Measurements from ENCODE around the gene RAD18.

Gene RAD18

DNA sequence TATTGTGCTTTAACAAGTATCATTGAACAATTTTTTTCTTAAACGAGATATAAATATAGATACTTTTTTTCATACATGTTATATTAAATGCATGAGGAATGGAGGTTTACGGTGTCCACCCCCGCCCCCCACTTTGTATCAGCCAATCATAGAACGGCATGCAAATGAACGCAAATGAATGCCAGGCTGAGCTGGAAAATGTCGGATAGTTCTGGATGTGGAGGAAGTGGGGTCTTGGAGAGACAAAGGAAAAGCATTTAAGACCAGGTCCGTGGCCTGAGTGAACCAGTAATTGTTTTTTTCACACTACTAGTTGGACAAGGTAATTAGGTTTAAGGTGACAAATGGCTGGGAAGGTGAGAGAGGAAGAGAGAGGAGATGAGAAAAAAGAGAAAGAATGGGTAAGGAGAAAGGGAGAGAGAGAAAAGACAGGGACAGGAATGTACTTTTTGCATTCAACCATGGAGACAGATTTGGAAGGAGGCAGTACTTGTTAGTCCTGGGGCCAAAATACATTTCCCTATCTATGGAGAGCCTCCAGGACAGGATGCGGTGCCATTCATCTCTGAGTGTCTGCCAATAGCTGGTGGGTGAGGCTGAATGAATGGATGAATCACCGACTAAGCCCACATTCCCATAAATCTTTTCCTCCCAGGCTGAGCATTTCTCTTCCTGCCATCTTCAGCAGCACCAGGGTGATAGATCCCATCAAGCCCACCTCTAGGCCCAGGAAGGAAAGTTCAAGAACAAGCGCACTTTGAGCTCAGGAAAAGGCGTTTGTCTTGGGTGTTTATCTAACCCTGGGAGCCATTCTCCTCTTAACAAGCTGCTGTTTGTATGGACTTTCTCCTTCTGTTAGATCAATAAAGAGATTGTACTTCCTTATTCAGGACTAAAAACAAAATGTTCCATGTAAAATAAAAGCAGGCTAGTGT is 1.4 kb upstream of the RAD18 start:
- peak; percentile 95 for DNase-seq (ENCODE audit: low read depth)

DNA sequence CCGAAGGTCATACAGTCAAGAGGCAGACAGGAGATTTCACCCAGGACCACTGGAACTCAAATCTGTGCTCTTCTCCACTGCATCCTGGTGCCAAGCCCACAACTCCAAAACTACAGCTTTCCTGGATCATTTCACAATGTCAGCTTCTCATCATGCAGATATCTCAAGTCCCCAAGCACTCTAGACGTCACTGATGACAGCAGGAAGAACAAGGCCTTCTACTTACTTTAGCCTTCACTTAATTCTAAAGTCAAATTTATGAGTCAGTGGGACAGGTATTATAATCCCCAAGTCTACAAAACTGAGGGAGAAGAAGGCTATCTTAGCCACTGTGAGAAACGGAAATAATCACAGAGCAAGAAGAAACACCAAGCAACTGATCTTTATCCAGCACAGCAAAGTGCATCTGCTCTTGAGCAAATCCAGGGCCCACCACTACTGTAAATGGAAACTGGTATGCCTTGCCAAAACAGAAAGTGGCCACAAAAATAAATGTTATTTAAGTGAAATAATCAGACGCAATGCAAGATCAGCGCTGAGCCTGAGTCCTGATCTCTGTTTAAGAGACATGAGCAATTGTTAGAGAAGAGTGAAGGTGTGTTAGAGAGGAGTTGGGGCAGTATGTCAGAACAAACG is 928 bp downstream of the RAD18 start:
- peak; percentile 32 for DNase-seq (ENCODE audit: low read depth)

DNA sequence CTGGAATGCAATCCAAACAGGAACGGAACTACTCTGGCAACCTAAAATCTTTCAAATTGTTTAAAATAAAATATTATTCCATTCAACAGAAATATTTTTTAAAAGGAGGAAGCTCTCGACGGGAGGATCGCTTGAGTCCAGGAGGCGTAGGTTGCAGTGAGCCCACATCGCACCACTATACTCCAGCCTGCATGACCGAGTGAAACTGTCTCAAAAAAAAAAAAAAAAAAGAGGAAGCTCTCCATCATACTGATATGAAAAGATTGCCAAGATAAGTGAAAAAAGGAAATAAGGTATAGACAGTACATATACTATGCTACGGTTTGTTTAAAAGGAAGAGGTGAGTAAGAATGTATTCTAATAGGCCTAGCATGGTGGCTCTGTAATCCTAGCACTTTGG is 3.6 kb downstream of the RAD18 start:
- no peak for DNase-seq (ENCODE audit: low read depth)

DNA sequence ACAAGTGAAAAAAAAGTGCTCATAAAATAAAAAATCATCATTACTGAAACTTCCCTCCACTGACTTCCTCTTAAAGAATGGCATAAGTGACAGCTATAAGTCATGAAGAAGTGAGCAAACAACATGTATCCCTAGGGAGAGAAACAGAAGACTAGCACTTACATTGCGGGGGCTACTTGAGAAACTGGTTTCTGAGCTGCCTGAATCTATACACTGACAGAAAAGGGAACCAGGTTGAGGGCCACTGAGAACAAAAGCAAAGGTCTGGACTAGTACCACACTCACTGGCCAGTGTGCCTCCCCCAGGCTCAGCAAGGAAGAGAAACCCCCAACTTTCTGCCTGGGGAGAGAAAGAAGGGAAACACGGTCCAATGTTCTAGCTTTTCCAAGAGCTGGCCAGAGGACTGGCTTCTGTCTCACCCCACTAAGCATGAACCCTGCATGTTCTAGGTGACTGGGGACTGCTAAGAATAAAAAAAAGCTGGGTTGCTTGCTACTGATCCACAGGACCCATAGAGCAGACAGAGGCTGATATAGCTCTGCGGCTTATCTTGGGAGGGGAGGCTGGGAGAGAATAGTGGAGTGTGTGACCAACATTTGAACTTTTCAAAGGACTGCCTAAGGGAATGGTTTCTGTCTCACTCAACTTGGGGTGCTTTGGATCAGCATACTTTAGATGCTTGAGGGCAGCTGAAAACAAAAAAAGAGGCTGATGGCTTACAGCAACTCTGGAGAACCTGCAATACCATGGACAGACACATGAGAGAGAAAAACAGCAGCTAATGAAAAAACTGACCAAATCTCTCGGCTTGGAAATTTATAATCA is 8.1 kb downstream of the RAD18 start:
- DNase-seq (ENCODE audit: low read depth) = peak; percentile 89

DNA sequence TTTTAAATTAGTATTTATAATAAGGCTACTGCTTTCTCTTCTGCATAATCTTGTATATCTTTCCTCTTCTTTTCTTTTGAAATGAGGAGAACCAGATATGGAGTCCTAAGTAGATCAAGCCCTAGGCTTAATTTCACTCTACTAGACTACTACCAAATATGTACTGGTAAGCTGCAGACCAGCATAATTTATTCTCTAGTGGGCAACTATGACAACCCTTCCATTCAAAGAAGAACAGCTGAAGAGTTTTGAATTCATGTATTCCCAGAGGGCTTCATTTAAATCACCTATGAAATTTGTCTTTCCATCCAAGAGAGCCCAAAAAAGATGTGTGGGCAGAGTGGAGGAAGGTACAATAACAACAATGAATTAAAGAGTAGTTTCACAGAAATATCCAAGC is 10.0 kb downstream of the RAD18 start:
- DNase-seq (ENCODE audit: low read depth) = no peak

DNA sequence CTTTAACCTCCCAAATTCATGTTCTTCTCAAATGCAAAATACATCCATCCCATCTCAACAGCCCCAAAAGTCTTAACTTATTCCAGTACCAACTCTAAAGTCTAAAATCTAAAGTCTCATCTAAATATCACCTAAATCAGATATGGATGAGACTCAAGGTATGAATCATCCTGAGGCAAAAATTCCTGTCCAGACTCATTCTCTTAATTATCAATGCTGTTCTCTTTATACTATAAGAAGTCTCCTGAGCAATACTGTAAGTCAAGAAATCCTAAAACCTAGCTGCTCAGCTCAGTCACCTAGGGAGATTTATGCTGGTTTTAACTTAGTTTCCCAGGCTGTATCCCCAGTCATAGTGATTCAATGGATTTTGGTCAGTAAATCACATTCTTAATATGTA is 11.1 kb downstream of the RAD18 start:
- peak; percentile 24 for DNase-seq (ENCODE audit: low read depth)

DNA sequence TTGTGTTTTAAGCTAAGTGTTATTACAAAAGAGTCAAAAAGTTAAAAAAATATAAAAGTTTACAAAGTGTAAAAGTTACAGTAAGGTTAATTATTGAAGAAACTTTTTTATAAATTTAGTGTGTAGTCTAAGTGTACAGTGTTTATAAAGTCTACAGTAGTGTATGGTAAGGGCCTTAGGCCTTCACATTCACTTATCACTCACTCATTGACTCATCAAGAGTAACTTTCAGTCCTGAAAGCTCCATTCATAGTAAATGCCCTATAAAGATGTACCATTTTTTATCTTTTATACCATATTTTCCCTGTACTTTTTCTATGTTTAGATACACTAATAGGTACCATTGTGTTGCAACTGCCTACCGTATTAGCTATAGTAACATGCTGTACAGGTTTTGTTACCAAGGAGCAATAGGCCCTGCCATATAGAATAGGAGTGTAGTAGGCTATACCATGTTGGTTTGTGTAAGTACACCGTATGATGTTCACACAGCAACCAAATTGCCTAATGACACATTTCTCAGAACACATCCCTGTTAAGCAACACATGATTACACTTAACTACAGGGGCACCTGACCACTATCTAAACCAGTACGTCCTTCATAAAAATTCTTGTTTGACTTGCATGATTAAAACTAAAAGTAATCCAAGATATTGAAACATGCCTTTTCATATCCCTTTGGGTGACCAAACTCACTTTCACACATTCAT is 17.2 kb downstream of the RAD18 start:
- no peak for DNase-seq (ENCODE audit: low read depth)

DNA sequence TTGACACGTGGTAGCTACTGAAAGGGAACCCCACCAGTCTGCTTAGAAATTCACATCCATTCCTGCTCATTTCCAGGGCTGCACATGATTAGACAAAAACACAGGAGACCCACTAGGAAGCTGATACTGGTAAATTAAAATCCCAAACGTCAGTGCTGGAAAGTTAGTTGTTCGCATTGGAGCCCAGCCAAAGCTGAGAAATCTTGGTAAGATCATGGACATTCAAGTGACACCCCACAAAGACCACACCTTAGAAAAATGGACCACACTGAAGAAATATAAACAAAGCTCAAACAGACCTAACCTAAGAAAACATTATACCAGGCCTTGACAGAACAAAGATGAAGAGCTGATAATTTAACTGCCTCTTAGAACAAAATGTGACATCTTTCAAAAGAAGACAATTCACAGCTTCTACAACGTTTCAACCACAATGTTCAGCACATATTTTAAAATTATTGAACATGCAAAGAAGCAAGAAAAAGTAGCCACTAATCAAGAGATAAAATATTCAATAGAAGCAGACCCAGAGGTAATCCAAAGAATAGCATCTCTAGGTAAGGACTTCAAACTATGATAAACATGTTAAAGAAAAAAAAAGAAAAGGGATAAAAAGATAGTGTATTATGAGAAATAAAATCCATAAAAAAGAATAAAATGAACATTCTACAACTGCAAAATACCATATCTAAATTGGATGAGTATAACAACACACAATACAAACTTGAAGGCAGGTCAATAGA is 20.4 kb downstream of the RAD18 start:
- no peak for DNase-seq (ENCODE audit: low read depth)

DNA sequence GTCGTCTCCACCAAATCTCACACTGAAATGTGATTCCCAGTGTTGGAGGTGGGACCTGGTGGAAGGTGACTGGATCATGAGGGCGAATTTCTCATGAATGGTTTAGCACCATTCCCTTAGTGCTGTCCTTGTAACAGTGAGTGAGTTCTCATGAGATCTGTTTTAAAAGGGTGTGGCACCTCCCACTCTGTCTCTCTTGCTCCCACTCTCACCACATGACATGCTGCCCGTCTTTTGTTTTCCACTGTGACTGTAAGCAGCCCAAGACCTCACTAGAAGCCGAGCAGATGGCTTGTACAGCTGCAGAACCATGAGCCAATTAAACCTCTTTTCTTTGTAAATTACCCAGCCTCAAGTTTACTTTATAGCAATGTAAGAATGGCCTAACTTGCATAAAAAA is 21.2 kb downstream of the RAD18 start:
- no peak for DNase-seq (ENCODE audit: low read depth)

DNA sequence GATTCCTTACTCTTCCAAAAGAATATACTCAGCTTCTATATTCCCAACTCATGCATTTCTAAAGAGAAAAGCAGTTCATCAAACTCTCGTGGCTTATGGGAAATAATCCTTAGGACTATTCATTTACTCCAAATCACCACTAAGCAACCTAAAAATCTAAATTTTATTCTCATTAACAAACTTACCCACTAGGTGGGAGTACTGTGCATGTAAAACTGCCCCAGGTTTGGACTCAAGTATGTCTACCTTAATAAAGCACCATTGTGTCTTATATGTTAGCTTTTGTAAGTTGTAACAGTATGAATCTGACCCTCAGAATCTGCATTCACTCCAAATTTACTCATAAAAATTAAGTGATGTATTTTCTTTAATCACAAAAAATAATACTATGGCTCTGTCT is 25.3 kb downstream of the RAD18 start:
- peak; percentile 59 for DNase-seq (ENCODE audit: low read depth)

DNA sequence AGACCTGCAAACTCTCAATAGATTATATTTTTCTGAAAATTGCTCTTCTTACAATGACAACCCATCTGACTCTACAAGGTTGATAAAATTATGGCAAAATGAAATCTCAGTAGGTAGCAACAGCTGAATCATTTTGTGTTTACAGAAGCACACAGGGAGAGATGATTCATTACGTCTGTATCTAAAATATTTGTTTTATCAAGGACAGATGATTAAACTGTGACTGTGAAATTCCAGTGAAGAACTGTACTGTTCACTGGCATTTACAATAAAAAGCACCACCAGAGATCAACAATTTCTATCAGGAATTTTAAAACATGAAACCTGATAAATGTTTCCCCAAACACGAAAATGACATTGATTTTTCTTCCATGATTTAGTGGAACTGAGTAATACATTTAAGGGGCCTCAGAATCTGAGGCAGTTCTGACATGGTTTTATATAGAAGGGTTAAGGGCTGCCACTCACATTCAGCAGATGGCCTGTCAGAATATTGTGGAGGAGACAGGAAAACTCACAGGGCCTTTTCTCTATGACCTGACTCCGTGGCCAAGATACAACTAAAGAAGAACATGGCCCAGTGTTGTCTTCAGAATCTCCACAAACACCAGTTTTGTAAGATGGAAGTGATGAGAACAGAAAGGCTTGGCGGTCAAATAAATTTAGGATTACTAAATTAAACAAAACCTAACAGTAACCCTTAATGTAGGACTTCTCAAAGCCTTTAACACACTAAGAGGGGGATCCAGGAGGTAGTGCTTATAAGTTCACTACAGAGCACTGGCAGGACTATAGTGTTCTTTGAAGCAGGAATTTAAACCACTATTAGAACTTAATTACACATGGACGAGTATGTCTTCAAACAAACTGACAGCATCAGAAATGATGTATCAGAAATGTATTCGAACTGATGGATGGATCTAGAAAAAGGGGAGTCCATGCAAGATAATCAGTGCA is 25.9 kb downstream of the RAD18 start:
- DNase-seq (ENCODE audit: low read depth) = peak; percentile 91

DNA sequence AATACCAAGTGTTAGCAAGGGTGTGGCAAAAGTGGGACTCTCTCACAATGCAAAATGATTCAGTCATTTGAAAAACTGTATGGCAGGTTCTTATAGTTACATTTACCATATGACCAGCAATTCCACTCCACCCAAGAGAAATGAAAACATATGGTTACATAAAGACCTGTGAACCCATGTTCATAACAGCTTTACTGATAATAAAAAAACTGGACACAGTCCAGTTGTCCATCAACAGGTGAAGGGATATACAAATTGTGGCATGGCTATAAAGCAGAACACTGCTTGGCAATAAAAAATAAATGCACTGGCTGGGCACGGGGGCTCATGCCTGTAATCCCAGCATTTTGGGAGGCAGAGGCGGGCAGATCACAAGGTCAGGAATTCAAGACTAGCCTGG is 30.8 kb downstream of the RAD18 start:
- no peak for DNase-seq (ENCODE audit: low read depth)

DNA sequence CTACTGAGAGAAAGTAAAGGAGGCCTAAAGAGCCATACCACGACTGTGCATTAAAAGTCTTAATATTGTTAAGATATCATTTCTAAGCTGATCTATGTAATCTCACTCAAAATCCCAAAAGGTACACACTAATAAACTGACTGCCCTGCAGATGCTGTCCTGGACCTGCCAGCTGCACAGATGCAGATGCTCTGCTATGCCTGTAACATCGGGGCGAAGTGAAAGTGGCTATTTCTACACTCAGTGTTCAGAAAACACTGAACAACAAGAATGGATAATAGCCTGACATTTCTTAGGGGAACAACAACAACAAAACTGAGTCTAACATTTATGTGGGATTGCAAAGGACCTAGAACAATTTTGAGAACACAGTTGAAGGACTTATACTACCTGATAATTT is 31.9 kb downstream of the RAD18 start:
- peak; percentile 18 for DNase-seq (ENCODE audit: low read depth)

DNA sequence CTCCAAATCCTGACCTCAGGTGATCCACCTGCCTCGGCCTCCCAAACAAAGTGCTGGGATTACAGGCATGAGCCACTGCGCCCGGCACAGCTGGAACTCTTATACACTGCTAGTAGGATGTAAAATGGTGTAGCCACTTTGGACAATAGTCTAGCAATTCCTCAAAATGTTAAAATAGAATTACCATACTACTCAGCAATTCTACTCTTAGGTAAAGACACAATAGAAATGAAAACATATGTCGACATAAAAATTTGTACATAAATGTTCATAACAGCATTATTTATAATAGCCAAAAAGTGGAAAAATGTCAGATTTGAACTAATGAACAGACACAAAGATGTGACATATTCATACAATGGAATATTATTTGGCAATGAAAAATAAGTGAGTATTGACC is 33.4 kb downstream of the RAD18 start:
- DNase-seq (ENCODE audit: low read depth) = no peak

DNA sequence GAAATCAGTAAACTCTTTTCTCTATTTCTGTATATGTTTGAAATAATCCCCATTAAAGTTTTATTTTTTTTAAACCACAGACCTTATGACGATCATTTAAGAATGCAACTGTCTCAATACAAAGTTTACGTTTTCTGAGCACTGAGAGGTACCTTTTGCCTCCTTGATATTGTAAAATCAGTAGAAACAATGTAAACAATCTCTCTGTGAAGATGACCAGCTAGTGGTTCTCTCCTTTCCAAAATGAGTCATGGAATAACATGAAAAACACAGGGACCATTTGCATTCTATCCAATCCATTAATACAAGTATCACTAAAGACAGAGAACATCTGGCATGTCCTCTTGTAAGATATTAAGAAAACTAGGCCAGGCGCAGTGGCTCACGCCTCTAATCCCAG is 48.8 kb downstream of the RAD18 start:
- no peak for DNase-seq (ENCODE audit: low read depth)

DNA sequence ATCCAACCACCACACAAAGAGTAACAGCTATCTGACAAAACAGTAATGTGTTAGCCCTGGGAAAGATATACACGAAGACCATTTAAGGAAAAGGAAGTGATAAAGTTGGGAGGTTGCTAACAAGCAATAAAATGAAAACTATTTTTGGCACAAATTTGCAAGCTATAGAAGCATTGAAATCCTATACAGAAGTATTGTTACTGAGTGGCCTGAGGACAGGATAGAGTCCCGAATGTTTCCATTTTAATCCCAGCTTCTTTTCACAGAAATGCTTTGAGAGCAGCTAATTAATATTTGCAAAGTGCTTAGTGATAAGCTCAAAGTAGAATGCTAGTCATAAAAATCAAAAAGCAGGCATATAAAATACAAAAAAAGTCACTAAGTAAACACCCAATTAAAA is 51.5 kb downstream of the RAD18 start:
- peak; percentile 68 for DNase-seq (ENCODE audit: low read depth)

DNA sequence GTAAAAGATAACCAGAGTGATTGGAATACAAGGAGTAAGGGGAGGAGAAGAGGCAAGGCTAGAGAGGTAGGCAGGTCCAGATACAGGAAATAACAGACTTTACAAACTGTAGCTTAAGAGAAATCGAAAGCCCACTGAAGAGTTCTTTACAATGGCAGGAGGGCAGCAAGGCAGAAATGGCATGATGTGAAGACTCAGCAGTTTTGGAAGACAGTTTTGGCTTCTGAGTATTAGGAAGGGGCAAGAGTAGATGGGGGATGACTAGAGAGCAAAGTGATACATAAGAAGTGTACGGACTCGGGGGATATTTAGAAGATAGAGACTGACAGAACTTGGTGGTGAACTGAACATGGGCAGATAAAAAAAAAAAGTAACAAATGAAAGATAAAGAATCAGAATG is 54.1 kb downstream of the RAD18 start:
- DNase-seq (ENCODE audit: low read depth) = no peak

DNA sequence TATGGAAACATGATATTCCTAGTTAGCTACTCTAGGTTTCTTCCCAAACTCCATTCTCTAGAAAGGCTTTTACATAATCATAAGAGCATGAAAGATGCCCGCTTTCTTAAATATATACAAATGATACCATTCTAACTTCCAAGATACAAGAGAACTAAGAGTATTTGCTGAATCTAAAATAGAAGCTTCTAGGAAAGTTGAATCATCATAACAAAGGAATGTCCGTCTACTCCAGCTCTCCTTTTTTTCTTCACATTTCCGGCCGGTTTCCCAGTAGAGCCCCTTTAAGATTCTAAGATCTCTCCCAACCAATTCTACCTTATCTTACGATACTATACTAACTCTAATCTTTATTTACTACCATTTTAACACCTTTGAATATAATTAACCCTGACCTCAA is 60.1 kb downstream of the RAD18 start:
- peak; percentile 53 for DNase-seq (ENCODE audit: low read depth)

DNA sequence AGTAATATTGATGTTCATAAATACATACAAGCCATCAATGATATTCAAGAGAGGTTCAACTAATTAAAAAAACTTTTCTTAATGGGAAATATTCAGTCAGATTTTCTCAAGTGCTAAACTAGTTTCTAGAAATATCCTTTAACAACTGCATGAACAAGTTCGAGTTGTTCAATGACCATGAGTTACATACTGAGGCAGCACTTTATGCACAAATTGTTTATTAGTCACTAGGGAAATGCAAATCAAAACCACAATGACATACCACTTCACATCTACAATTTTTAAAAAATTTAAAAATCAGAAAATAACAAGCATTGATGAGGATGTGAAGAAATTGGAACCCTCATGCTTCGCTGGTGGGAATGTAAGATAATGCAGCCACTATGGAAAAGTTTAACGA is 62.4 kb downstream of the RAD18 start:
- DNase-seq (ENCODE audit: low read depth) = no peak

DNA sequence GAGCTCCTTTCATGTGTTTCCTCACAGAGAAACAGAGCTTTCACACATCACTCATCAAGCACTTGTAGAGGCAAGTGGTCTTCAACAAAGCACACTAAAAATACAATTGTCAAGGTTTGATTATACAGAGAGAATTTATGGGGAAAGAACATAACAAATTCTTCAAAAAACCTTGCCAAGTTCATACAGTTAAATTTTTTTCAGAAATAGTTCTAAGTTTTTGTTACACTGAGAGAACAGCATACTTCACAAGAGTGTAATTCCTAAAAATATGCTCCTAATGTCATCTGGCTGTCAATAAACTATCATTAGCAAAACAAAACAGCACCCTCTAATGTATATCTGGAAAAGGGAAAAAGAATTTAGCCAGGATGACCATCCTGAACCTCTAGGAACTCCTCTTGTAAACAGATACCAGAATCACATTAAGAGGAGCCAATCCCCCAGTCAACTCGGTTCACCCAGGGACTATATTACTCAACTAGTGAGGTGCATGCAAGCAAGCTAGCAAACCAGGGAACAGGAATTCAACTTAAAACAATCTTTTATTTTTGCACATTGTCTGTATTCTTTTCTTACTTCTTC is 63.3 kb downstream of the RAD18 start:
- DNase-seq (ENCODE audit: low read depth) = peak; percentile 76
